CD4-positive, alpha-beta T cell treated with Interleukin-15 for 4 hours (primary cell): ENCODE data around the gene ARHGAP12.

Experiments used
- DNase-seq: peaks from one replicate; pipeline ENCODE4 v3.0.0-alpha.2; 2020; ENCODE audit warnings: low spot score

The ARHGAP12 gene

GRCh38 chr10:31878486-31878885 lies 50.1 kb downstream of the ARHGAP12 start:
- no peak for DNase-seq

GRCh38 chr10:31876652-31877352 lies 51.8 kb downstream of the ARHGAP12 start:
- no peak for DNase-seq

GRCh38 chr10:31875608-31876007 lies 53.0 kb downstream of the ARHGAP12 start:
- DNase-seq, result no peak

- no peak for DNase-seq
Observed at GRCh38 chr10:31873724-31874123, 54.9 kb downstream of the ARHGAP12 start.

- DNase-seq, result no peak
Observed at GRCh38 chr10:31871266-31872065, 57.2 kb downstream of the ARHGAP12 start.

GRCh38 chr10:31867646-31868045 lies 61.0 kb downstream of the ARHGAP12 start:
- DNase-seq, result no peak

GRCh38 chr10:31866118-31866670 lies 62.4 kb downstream of the ARHGAP12 start:
- no peak for DNase-seq

GRCh38 chr10:31864834-31865518 lies 63.7 kb downstream of the ARHGAP12 start:
- no peak for DNase-seq

GRCh38 chr10:31855033-31855432 lies 73.6 kb downstream of the ARHGAP12 start:
- DNase-seq, result no peak

- no peak for DNase-seq
Observed at GRCh38 chr10:31853629-31854028, 75.0 kb downstream of the ARHGAP12 start.

- no peak for DNase-seq
Observed at GRCh38 chr10:31851216-31851615, 77.4 kb downstream of the ARHGAP12 start.

- no peak for DNase-seq
Observed at GRCh38 chr10:31847515-31847914, 81.1 kb downstream of the ARHGAP12 start.

GRCh38 chr10:31838709-31839108 lies 89.9 kb downstream of the ARHGAP12 start:
- DNase-seq, result no peak

- no peak for DNase-seq
Observed at GRCh38 chr10:31838065-31838464, 90.6 kb downstream of the ARHGAP12 start.

- DNase-seq, result peak; percentile 4
Observed at GRCh38 chr10:31836569-31837406, 91.8 kb downstream of the ARHGAP12 start.

GRCh38 chr10:31833753-31834152 lies 94.9 kb downstream of the ARHGAP12 start:
- DNase-seq, result no peak

- no peak for DNase-seq
Observed at GRCh38 chr10:31832261-31832660, 96.4 kb downstream of the ARHGAP12 start.

GRCh38 chr10:31830887-31831286 lies 97.7 kb downstream of the ARHGAP12 start:
- no peak for DNase-seq

GRCh38 chr10:31829776-31830175 lies 98.9 kb downstream of the ARHGAP12 start:
- no peak for DNase-seq

- no peak for DNase-seq
Observed at GRCh38 chr10:31823358-31823757, 105.3 kb downstream of the ARHGAP12 start.

GRCh38 chr10:31822616-31823318 lies 105.9 kb downstream of the ARHGAP12 start:
- DNase-seq, result no peak
